Cortex of kidney (tissue), 1 donor: ENCODE measurements around the gene DCDC1.
"Not testable (repeated sequence)": the region's sequence is repeated elsewhere in the genome, so short reads cannot be mapped to it uniquely, and the experiment has no call there.

Experiments
- DNase-seq: peaks from one replicate; lab custom pipeline; 2025; lab: John Stamatoyannopoulos, UW

DCDC1 gene

DNA sequence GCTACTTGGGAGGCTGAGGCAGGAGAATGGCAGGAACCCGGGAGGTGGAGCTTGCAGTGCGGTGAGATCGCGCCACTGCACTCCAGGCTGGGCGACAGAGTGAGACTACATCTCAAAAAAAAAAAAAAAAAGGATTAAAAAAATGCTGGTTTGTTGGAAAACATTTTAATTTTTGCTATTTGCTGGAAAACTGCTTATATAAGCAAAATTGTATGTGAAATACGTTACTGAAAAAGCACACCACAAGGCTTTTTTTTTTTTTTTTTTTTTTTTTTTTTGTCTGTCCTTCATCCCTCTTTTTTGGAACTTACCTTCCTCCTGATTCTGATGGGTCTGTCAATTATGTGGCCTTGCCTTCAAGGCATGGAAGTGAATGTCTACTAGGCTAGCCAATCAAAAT, 40.8 kb downstream of the DCDC1 start:
- DNase-seq, result no peak

- no peak for DNase-seq
Observed at GRCh38 chr11:31327417-31327816, 42.1 kb downstream of the DCDC1 start.

DNA sequence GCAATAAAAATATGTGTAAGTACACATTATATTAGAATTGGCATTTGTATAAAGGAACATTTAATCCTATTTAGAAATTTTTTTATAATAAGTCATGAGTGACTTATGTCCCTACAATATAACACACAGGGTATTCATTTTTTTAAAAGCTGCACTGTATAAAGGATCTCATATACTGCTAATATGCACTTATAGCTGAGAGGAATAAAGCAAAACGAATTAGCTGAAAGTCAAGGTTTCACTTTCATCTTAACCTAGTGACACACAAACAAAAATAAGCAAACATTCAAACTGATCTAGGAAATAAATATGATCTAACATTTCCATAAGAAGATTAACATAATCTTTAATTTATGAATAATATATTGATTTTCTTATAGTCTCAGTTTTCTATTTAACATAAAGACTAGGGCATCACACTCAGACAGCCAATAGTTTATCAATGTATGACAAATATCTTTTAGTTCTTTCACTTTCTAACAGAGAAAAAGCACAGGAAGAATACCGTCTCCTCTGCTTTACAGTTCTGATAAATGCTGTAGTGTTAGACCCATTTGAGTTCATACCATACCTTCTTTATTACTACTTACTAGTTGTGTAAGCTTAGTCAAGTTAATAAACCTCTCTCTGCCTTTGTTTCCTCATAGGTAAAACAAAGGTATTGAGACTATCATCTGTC, 42.9 kb downstream of the DCDC1 start:
- DNase-seq, result no peak

GRCh38 chr11:31325160-31325559, 44.4 kb downstream of the DCDC1 start:
- no peak for DNase-seq

DNA sequence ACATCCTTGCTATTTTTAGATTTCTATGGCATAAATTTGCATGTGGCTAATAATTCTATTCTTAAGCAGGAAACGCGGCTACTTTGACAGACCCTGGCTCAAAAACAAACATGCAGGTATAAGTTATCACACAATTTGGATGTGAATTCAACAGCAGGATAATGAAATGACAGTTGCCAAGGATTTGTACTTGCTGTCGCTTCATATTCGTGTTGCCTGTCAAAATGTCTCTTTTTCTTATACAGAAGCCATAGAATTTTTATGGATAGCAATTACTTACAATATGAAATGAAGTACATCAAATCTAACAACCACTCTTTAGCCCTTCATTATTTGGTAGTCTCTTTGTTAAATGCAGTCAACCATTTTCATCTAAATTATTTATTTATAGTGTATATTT, 46.4 kb downstream of the DCDC1 start:
- no peak for DNase-seq

- not testable (repeated sequence) for DNase-seq
Observed at GRCh38 chr11:31321494-31321893, 48.0 kb downstream of the DCDC1 start.

- no peak for DNase-seq
Observed at GRCh38 chr11:31303644-31304180, 65.8 kb downstream of the DCDC1 start.

DNA sequence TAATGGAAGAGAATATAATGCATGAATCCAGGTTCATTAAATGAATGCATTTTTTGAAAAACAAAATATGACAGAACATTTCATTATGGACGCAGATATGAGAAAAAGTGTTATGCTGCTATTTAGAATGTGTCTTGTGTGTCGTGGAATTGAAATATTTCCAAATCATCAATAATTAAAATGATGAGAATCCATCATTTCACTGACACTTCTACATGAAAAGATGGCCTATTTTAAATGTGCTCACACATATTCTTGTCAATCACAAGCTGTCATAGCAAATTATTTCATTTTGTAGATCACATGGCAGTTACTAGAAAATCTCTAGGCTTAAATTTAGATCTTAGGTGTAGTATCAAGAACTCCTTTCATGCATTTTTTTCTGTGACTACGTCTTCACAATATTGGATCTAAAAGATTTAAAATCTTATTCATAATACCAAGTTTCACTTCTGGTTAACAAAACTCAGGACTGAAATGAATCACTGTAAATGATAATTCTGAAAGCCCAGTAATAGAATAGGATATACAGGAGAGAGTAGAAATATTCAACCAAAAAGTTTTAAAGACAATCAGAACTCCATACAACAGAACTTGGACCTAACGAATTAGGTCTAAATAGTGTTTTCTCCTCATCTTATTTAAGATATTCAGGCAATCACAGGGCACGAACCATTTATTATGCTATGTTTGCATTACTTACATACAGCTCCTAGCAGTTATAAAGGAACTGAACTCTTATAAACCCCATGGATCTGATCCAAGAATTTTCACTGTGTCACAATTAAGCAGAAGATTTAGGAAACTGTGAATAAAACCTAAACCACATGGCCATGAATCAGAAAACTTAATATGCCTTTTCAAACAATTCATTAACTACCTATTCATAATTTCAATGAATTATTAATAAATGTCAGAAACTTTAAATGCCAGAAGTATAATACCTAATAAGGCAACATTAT, 67.7 kb downstream of the DCDC1 start:
- no peak for DNase-seq

- DNase-seq, result no peak
Observed at GRCh38 chr11:31295308-31295707, 74.2 kb downstream of the DCDC1 start.

GRCh38 chr11:31273527-31273926, 96.0 kb downstream of the DCDC1 start:
- not testable (repeated sequence) for DNase-seq

DNA sequence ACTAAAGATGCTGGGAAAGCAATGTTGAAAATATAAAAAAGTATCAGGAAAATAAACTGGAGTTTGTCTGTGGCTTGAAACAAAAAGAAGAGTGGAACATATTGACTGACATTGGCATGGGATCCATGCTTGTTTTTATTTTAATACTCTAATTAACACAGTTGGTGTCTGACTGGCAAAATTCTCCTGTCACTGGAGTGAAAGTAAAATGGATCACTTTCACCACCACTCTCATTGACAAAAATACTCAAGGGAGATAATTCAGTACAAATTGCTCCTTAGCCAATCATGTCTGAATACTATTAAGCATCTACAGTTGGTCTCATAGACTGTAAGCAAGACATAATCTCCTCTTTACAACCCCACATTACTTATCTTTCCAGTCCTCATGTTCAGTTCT, 101.8 kb downstream of the DCDC1 start:
- DNase-seq, result no peak

DNA sequence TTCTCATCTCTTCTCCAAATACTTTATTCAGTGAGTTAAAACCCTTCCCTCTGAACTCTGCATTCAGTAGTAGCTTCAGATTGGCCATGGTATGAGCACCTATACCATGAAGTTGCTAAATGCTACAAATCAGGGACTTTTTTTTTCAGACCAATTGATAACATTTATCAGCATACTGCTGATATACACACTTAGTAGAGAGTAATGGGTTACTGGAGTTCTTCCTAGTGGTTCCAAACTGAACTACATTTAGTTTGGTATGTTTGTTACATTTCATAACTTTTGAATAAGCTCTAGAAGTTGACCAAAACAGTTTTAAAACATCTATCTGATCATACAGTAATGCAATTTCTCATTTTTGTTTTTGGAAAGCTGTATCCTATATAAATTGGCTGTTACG, 104.7 kb downstream of the DCDC1 start:
- DNase-seq, result no peak

DNA sequence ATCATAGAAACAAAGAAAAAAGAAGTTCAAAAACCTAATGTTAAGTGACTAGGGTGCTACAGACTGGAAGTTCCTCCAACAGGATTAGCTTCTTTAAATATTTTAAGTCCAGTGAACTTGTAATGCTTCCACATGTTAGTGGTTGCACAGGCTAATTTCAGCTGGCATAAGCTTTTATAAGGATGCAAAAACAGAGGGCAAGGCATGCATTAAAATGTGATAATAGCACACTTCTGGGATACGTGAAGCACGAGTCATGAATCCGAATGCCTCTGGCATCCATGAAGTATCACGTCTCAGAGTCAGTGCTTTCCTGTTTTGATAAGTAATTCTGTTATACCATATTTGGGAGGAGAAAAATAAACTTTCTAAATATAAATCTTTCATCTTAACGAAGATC, 106.8 kb downstream of the DCDC1 start:
- DNase-seq, result no peak

GRCh38 chr11:31259797-31260196, 109.7 kb downstream of the DCDC1 start:
- DNase-seq, result no peak

DNA sequence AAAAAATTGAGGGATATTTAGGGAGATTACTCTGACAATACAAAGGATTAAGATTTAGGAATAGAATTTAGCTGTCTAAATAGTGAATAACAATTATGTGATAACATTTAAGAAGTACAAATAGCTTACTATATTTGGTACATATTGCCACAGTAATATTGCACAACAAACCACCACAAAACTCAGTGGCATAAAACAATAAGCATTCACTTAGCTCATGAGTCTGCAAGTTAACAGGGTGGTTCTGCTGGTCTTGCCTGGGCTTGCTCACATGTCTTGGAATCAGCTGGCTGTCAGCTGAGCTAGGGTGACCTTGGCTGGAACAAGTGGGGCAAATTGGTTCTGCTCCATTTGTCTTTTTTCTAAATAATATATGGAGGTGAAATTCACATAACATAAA, 115.1 kb downstream of the DCDC1 start:
- DNase-seq, result no peak

DNA sequence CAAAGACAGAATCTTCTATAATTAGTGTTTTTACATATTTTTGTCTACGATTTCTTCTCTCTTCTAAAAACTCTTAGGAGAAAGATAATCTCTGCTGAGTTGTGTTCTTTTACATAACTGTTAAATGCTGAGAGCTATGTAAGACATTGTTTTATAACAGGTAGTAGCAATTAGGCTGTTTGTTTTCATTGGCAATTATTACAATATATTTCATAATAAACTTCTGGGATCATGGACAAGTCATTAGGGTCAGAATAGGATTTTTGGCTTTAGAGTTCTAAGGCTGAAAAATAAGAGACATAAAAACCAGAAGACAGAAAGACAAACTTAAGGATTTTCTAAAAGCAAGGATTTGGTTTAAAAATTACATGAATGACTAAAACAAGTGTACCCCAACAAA, 120.8 kb downstream of the DCDC1 start:
- no peak for DNase-seq

- DNase-seq, result no peak
Observed at GRCh38 chr11:31247321-31247720, 122.2 kb downstream of the DCDC1 start.

DNA sequence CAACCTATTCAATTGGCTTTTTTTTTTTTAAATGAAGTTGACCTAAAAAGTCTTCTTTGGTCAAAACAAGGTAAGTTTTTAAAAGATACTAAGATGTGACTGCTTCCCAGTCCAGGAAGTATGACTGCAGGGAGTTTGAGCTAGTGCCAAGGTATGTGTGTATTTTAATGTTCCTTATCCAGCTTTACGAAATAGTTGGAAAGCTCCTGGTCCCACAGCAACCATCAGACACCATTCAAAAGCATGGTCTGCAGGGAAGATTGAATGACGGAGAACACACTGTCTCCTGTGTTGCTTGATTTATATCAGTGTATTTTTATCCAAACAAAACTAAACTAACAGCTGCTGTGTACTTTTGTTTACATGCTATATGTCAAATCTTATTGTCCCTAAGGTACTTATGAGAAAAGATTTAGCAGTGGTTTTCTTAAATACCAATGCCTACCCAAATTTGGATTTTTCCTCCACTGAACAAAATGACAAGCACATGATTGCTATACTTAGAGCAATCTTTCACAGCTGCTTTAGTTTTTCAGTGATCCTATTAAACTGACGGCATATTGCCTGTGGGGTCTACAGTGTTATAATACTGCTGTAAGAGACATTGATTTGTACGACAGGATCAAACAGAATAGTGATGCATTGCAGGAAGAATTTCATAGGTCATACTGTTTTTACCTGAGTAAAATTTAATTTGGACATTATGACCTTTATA, 122.9 kb downstream of the DCDC1 start:
- no peak for DNase-seq

GRCh38 chr11:31243706-31244105, 125.8 kb downstream of the DCDC1 start:
- DNase-seq, result no peak

DNA sequence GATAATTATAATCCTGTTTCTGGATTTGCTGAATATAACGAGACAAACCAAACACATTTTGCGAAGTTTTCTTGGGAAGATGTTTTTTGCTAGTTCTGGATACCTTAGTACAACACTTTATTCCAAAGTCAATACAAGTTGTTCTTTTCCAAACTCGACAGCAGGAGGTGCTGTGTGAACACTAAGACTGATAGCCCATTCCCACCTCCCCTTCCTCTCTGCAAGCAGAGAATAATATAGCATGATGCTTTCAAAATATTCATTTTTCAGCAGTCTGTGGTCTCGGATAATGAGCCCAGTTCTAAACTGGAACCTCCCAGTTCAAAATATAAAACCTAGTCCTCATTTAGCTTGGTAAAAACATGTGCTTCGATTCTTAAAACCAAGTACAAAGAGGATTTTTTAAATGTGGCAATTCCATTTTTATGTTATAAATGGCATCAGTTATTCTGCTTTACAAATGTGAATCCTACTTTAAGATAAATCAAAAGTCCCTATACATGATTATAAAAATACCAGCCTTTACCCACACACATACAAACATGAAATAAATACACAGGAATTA, 129.1 kb downstream of the DCDC1 start:
- no peak for DNase-seq

GRCh38 chr11:31237819-31238760, 131.4 kb downstream of the DCDC1 start:
- no peak for DNase-seq
